GM12801 (cell line): ENCODE results near the gene KCNE2.
"Not testable (repeated sequence)": the region's sequence is repeated elsewhere in the genome, so short reads cannot be mapped to it uniquely, and the experiment has no call there.

ENCODE experiments used
- CTCF ChIP-seq: IDR thresholded peaks from one replicate; pipeline ENCODE4 v1.5.1; 2011; ENCODE audit warnings: control low read depth; ENCODE audit not compliant: insufficient read length; ENCODE audit errors: extremely low read depth

KCNE2 gene

DNA sequence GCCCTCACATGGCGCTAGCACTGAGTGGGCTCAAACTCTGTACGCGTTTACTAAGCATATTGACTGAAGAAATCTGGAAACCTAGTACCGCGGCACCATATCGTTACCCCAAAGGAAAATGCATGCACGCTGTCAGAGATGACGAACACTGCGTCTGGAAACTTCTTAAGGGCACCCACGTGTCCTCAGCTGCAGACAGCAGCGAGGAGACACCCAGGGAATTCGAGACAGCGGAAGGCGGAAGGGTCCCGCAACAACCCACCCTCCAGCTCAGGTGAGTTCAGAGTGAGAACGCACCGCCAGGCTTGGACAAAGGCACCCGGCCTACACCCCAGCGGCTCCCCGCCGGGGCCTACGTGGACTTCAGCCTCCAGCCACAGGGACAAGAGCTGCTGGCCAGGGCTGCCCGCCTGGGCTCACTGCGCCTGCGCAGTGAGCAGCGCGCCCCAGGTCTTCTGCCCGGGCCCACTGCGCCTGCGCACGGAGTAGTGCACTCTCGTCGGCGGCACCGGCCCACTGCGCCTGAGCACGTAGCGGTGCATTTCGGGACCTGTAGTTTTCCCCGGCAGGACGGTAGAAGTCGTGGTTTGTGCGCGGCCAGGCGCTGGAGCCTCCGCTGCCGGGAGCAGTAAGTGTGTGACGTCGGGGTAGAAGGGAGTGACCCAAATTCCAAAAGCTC, 11.3 kb downstream of the KCNE2 start, which contains the start of gene SMIM11:
TSS of gene SMIM11 (plus strand) at position 568 of the 679 bp plus-strand sequence. CDS start 3,998 bp downstream, outside the sequence.
- TF ChIP-seq CTCF, result not testable (repeated sequence)
